Astrocyte (in vitro differentiated cells and primary cell): ENCODE measurements around the gene CNPPD1.

ENCODE experiments used
- CTCF ChIP-seq: IDR thresholded peaks from 2 replicates; pipeline ENCODE4 v1.5.1; 2011; ENCODE audit warnings: low read depth, mild to moderate bottlenecking, inconsistent platforms, low read length, moderate library complexity; ENCODE audit not compliant: insufficient read depth
- EZH2 ChIP-seq: IDR thresholded peaks from 2 replicates; pipeline ENCODE4 v1.6.1; 2012; ENCODE audit warnings: mild to moderate bottlenecking, low read length, inconsistent platforms; ENCODE audit not compliant: insufficient read depth

- no peak for TF ChIP-seq EZH2
- no peak for TF ChIP-seq CTCF
Observed at GRCh38 chr2:219140722-219141121, 36.0 kb downstream of the CNPPD1 start.
